ENCODE measurements around the gene SYT1. TPM values are rescaled to one million over a fixed set of nuclear protein-coding genes. Genes with fewer than 3 reads are reported as not detected.

The SYT1 gene
- total and polyA plus RNA-seq, 4 donors, result 0.53 to 0.84 (median 0.64) TPM

GRCh38 chr12:79317179-79317847 lies 452.7 kb downstream of the SYT1 start:
- Histone ChIP-seq H3K4me1 (ENCODE audit: control insufficient read depth in 4 of 4, insufficient read depth in 4 of 4, low read length in 3 of 4) (no peaks in the 10 kb centered on the region), H3K27me3 (ENCODE audit: control insufficient read depth in 4 of 4, insufficient read depth in 4 of 4, low read length in 3 of 4) (peaks cover 0 to 2% (median 0%) of the 10 kb centered on the region in 4 donors), H3K27ac (ENCODE audit: low read depth in 1 of 2, low read length in 2 of 2) (no peak overlapping the region), H3K36me3 (ENCODE audit: control insufficient read depth in 4 of 4, insufficient read depth in 3 of 4, low read depth in 1 of 4, low read length in 3 of 4) (no peaks in the 10 kb centered on the region), H3K9ac (ENCODE audit: low read depth in 1 of 2, low read length in 2 of 2) (no peak overlapping the region), H3K9me3 (ENCODE audit: control insufficient read depth in 4 of 4, low read length in 3 of 4) (peaks cover 0 to 4% (median 3%) of the 10 kb centered on the region in 4 donors), H3K4me3 (ENCODE audit: low read depth in 1 of 3, low read length in 3 of 3) (no peak overlapping the region)
- TF ChIP-seq ATF3 (IDR thresholded peaks at IDR 0.05), result no peak
- TF ChIP-seq FOXA1 (IDR thresholded peaks at IDR 0.05), result no peak
- no peak for TF ChIP-seq REST (IDR thresholded peaks at IDR 0.05)
- no peak for TF ChIP-seq HNF4A (conservative IDR thresholded peaks at IDR 0.05)
- no peak for TF ChIP-seq EGR1 (IDR thresholded peaks at IDR 0.05; ENCODE audit: low read depth in 2 of 2)
- 81% methylated on average over 10 of the region's 10 CpGs for WGBS
- no peak for DNase-seq (ENCODE audit: low spot score)

GRCh38 chr12:79322905-79323304 lies 458.3 kb downstream of the SYT1 start:
- peaks cover 0 to 2% (median 0%) of the 10 kb centered on the region in 4 donors for H3K27me3 ChIP-seq (ENCODE audit: control insufficient read depth in 4 of 4, insufficient read depth in 4 of 4, low read length in 3 of 4)
- no peaks in the 10 kb centered on the region for H3K9me3 ChIP-seq (ENCODE audit: control insufficient read depth in 4 of 4, low read length in 3 of 4)
- no peak for DNase-seq (ENCODE audit: low spot score)
- no peak overlapping the region for H3K9ac ChIP-seq (ENCODE audit: low read depth in 1 of 2, low read length in 2 of 2)
- no peak overlapping the region for H3K27ac ChIP-seq (ENCODE audit: low read depth in 1 of 2, low read length in 2 of 2)
- TF ChIP-seq RXRA (IDR thresholded peaks at IDR 0.05) (no peak), EGR1 (IDR thresholded peaks at IDR 0.05; ENCODE audit: low read depth in 2 of 2) (no peak), TAF1 (conservative IDR thresholded peaks at IDR 0.05) (no peak), YY1 (IDR thresholded peaks at IDR 0.05) (no peak), RAD21 (IDR thresholded peaks at IDR 0.05) (no peak), CTCF (IDR thresholded peaks at IDR 0.05; ENCODE audit: low read depth, low read length, missing input control) (no peak), REST (IDR thresholded peaks at IDR 0.05) (no peak), NR2F2 (IDR thresholded peaks at IDR 0.05) (no peak), ATF3 (IDR thresholded peaks at IDR 0.05) (no peak)
- H3K4me3 ChIP-seq (ENCODE audit: low read depth in 1 of 3, low read length in 3 of 3), result no peak overlapping the region
- WGBS, result 54% methylated on average over 1 of the region's 1 CpG
- H3K36me3 ChIP-seq (ENCODE audit: control insufficient read depth in 4 of 4, insufficient read depth in 3 of 4, low read depth in 1 of 4, low read length in 3 of 4), result no peaks in the 10 kb centered on the region
- no peaks in the 10 kb centered on the region for H3K4me1 ChIP-seq (ENCODE audit: control insufficient read depth in 4 of 4, insufficient read depth in 4 of 4, low read length in 3 of 4)

Measured in liver (tissue), 9 donors.